ENCODE measurements around the gene MICAL2.

The MICAL2 gene

GRCh38 chr11:12229450-12230229, 119.2 kb downstream of the MICAL2 start:
- no peak for DNase-seq (ENCODE audit: low read depth, low spot score)

- DNase-seq (ENCODE audit: low read depth, low spot score) = no peak
Measured at GRCh38 chr11:12232160-12232559, 121.8 kb downstream of the MICAL2 start.

- DNase-seq (ENCODE audit: low read depth, low spot score) = no peak
Measured at GRCh38 chr11:12232817-12233601, 122.6 kb downstream of the MICAL2 start.

GRCh38 chr11:12233602-12233925, 123.2 kb downstream of the MICAL2 start:
- DNase-seq (ENCODE audit: low read depth, low spot score) = no peak

- no peak for DNase-seq (ENCODE audit: low read depth, low spot score)
Measured at GRCh38 chr11:12234221-12234620, 123.8 kb downstream of the MICAL2 start.

DNA sequence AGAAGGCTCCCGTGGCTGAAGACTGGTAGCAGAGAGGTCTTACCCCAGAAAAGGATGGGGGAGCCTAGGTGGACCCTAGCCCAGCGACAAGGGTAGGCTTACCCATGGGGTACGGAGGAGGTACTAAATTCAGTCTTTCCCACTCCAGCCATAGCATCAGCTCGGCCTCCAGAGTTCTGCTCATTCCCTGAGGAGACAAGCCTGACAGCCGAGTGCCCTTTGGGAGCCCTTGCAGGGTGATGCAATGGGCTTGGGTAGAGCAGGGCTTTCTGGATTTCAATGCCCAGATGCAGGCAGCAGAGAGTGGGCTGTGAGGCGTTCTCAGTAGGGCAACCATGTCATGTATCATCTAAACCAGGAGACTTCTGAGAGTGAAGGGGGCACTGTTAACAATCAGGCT, 124.7 kb downstream of the MICAL2 start:
- no peak for DNase-seq (ENCODE audit: low read depth, low spot score)

GRCh38 chr11:12235553-12235946, 125.2 kb downstream of the MICAL2 start:
- DNase-seq (ENCODE audit: low read depth, low spot score) = no peak

GRCh38 chr11:12235947-12236743, 125.8 kb downstream of the MICAL2 start:
- no peak for DNase-seq (ENCODE audit: low read depth, low spot score)

DNA sequence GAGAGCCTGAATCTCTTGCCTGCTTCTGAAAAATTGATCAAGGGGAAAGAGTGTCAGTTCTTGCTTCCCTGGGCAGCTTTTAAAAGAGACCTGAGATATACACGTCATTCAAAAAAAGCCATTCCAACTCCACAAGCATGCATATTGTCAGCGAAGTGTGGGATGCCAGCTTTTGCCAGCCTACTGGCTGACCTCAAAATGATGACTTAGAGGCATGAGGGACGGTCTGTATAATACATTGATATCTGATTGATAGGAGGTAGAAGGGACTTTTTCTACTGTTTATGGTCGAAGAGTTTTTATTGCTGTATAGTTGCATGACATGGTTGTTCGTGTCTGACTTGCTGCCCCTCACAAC, 126.3 kb downstream of the MICAL2 start:
- DNase-seq (ENCODE audit: low read depth, low spot score) = no peak

GRCh38 chr11:12237381-12237784, 127.0 kb downstream of the MICAL2 start:
- no peak for DNase-seq (ENCODE audit: low read depth, low spot score)

DNA sequence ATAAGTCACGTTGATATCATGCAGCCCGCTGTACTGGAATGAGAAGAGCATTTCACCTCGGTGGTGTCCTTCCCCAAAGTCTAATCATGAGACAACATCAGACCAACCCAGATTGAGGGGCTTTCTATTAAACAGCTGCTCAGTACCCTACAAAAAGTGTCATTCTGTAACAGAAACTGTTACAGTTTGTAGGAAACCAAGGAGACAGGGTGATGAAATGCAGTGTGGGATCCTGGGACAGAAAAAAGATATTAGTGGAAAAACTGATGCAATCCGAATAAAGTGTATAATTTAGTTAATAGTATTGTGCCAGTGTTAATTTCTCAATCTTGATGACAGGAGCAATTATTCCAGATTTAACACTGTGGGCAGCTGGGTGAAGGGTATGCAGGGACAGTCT, 128.0 kb downstream of the MICAL2 start:
- DNase-seq (ENCODE audit: low read depth, low spot score) = no peak

DNA sequence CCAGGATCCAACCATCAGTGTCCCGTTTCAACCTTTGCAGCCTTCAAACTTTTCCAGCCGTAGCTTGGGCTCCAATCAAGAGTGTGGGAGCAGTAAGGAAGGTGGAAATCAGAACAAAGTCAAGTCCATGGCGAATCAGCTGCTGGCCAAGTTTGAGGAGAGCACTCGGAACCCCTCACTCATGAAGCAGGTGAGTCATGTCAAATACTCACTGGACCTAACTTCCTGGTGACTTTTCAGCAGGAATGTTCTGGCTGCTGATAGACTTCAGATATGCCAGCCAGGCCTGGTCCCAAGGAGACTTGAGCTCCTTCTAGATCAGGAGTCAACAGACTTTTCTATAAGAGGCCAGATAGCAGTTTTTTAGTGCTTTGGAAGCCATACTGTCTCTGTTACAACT, 129.0 kb downstream of the MICAL2 start:
- DNase-seq (ENCODE audit: low read depth, low spot score) = no peak

DNA sequence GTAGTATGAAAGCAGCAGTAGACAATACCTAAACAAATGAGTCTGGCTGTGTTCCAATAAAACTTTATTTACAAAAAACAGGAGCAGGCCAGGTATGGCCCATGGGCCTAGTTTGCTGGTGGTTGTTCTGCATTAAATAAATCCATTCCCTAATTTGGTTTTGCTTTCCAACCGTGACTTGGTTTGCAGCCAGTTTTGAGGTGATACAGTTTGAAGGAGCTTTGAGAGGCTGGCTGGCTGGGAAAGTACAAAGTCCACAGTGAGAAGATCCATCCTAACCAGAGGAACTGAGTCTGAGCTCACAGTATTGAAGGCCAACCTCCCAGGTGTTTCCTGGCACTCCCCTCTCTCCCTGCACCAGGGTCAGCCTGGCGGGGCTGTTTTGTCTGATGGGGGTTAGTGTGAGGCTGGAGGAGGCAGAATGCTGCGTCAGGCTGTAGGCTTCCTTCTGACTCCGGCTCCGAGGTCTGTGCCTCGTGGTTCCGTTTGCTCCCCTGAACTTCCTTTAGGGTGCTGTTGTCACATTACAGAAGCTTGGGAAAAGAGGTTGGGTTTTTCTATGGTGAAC, 129.5 kb downstream of the MICAL2 start:
- DNase-seq (ENCODE audit: low read depth, low spot score) = no peak

- DNase-seq (ENCODE audit: low read depth, low spot score) = no peak
Measured at GRCh38 chr11:12240677-12241076, 130.3 kb downstream of the MICAL2 start.

DNA sequence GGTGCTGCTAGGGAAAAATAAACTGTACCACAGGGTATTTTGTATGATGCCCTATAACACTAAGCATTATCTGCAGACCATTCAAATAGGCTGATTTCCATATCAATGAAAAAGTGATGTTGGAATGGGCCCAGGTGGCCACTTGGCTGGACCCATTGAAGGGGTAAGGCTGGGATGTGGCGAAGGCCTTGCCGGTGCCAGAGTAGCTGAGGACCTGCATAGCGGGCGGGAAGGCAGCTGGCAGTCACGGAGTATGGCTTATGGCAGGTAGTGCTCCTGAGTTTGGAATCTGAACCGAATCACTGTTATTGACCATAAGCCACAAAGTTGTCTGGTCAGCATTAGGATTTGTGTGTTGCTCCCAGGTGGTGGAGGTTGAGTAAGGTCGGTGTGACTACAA, 131.0 kb downstream of the MICAL2 start:
- DNase-seq (ENCODE audit: low read depth, low spot score) = no peak

GRCh38 chr11:12241971-12242672, 131.7 kb downstream of the MICAL2 start:
- DNase-seq (ENCODE audit: low read depth, low spot score) = peak; percentile 17

- no peak for DNase-seq (ENCODE audit: low read depth, low spot score)
Measured at GRCh38 chr11:12242966-12243365, 132.6 kb downstream of the MICAL2 start.

DNA sequence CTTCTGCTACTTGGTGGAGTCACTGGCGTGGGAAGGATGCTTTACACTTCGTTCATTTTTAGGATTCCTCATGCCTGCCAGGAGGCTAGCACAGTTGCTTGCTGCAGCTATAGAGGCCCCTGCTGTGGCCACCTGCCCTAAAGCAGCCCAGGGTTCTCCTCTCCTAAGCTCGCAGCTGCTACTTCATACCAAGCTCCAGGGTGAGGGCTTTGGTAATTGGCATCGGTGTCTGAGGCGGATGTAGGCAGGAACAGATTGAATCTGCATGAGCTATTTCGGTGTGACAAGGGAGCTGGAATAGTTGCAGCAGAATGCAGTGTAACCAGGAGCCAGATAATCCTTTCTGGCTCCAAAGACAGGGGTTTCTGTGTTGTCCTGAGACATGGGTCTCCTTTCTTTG, 133.1 kb downstream of the MICAL2 start:
- no peak for DNase-seq (ENCODE audit: low read depth, low spot score)

DNA sequence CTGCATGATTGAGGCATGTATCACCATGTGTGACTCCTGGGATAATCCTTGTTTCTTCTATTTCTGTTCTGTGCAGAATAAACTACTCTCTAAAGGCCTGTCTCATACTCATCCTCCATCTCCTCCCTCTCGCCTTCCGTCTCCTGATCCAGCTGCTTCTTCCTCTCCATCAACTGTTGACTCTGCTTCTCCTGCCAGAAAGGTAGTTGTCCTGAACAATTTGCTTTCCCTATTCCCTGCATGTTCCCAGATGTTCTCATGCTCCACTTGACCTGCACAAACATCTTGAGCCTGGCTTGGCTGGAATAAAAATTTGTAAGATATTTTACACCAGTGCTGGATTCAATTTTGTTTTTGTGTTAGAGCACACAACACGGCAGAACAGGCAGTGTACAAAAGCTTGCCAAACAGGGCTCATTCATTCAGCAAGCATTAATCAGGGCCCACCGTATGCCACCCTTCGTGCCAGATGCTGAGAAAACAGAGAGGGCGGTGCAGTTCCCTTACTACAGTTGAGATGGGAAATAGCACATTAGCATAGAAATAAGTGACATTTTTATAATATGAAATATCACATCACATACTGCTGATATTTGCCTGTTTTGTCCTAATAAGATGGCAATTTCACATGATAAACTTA, 133.6 kb downstream of the MICAL2 start:
- DNase-seq (ENCODE audit: low read depth, low spot score) = no peak

DNA sequence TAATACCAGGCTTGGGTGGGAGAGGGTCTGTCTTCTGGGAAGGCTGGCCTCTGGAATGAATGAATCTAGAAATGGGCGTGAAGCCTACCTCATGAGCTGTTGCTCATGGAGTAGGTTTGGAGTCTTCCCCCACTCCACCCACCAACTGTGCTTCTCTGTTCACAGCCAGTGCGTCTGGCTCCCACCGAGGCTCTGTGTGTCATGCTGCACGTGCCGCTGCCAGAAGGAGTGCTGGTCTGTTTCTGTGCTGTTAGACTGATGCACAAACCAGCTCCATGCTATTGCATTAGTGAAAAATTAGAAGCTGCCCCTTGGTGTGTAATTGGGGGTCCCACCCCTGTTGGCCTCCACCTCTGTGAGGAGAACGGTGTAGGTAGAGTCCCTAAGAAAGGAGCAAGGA, 134.7 kb downstream of the MICAL2 start:
- no peak for DNase-seq (ENCODE audit: low read depth, low spot score)

- no peak for DNase-seq (ENCODE audit: low read depth, low spot score)
Measured at GRCh38 chr11:12245549-12246016, 135.2 kb downstream of the MICAL2 start.

Measured in activated naive CD8-positive, alpha-beta T cell treated with anti-CD3 and anti-CD28 coated beads, Interleukin-2, amount 50 U/mL, for 16 hours (primary cell).